NCI-H1694 (cell line): ENCODE data around the gene CASKIN2.

Experiments used
- DNase-seq: peaks from one replicate; lab custom pipeline; 2025; lab: John Stamatoyannopoulos, UW

Gene CASKIN2, protein sequence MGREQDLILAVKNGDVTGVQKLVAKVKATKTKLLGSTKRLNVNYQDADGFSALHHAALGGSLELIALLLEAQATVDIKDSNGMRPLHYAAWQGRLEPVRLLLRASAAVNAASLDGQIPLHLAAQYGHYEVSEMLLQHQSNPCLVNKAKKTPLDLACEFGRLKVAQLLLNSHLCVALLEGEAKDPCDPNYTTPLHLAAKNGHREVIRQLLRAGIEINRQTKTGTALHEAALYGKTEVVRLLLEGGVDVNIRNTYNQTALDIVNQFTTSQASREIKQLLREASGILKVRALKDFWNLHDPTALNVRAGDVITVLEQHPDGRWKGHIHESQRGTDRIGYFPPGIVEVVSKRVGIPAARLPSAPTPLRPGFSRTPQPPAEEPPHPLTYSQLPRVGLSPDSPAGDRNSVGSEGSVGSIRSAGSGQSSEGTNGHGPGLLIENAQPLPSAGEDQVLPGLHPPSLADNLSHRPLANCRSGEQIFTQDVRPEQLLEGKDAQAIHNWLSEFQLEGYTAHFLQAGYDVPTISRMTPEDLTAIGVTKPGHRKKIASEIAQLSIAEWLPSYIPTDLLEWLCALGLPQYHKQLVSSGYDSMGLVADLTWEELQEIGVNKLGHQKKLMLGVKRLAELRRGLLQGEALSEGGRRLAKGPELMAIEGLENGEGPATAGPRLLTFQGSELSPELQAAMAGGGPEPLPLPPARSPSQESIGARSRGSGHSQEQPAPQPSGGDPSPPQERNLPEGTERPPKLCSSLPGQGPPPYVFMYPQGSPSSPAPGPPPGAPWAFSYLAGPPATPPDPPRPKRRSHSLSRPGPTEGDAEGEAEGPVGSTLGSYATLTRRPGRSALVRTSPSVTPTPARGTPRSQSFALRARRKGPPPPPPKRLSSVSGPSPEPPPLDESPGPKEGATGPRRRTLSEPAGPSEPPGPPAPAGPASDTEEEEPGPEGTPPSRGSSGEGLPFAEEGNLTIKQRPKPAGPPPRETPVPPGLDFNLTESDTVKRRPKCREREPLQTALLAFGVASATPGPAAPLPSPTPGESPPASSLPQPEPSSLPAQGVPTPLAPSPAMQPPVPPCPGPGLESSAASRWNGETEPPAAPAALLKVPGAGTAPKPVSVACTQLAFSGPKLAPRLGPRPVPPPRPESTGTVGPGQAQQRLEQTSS (N-terminal part only)

DNA sequence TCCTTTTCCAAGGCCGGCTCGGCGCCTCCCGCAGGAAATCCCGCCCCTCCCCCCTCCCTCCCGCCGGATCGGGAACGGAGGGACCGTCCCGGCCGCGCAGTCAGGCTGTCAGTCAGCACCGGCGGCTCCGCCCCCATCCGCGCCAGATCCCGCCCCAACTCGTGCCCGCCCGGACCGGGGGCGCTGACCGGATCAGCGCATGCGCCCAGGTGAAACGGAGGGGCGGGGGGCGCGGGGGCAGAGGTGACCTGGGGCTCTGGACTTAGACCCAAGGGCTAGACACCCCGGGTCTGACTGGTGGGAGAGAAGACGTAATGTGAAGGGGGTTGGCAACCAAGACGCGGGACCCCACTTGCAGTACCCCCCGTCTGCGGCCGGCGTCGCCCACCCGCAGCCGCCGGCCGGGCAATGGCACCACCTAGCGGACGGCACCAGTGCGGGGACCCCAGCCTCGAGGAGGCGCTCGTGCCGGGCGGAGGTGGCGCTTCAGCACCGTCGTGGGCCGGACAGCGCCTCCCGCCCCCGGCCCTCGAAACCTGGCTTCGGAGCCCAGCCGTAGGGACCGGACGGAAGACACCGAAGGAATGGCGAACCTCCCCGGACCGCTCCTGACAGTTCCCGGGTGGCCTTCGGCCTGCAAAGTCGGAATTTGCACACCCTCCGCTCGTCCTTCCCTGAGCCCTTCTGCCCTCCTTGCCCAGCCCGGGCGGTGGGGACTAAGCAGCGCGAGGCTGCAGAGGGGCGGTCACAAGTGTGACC is at the start of gene CASKIN2:
Gene CASKIN2 (minus strand): TSS at position 42 of the 759 bp plus-strand sequence. CDS start 1,733 bp downstream, outside the sequence.
- DNase-seq = peak; percentile 69

DNA sequence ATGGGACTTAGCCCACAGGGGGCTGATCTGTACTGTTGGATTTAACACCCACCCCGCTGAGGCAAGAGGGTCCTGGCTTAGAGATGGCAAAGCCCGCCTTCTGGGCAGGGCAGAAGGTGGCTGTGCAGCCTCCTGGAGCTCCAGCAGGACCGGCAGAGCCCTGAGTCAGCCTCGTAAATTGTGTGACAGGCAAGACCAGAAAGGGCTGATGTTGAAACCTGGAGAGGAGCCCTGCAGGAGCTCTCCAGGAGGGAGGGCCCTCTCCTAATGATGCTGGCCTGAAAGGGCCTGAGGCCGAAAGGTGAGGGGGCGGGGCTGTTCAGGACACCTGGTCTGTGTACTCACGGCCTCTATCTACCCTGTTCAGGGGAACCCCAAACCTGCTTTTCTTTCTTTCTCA is 49.7 kb upstream of the CASKIN2 start:
- no peak for DNase-seq

- no peak for DNase-seq
Measured at GRCh38 chr17:75564195-75564594, 48.9 kb upstream of the CASKIN2 start.

DNA sequence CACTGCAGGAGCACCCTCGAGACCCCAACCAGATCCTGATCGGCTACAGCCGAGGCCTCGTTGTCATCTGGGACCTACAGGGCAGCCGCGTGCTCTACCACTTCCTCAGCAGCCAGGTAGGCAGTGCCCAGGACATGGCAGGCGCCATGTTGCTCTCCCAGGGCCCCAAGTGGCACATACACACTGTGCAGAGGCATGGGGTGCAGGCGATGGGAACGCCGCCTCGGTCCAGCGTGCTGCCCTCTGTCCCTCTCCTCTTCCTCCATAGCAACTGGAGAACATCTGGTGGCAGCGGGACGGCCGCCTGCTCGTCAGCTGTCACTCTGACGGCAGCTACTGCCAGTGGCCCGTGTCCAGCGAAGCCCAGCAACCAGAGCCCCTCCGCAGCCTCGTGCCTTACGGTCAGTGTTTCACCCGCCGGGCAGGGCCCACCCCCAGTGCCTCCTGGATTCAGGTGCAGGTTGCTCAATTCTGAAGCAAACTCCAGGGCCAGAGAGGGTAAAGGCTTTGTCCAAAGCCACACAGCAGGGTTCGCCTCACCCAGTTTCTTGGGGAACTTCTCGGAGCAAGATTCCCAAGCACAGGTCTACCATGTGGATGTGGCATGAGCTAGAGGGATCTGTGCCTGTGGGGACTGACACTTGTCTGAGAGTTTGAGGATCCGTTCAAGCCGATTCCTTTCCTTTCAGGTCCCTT is 47.9 kb upstream of the CASKIN2 start:
- no peak for DNase-seq

DNA sequence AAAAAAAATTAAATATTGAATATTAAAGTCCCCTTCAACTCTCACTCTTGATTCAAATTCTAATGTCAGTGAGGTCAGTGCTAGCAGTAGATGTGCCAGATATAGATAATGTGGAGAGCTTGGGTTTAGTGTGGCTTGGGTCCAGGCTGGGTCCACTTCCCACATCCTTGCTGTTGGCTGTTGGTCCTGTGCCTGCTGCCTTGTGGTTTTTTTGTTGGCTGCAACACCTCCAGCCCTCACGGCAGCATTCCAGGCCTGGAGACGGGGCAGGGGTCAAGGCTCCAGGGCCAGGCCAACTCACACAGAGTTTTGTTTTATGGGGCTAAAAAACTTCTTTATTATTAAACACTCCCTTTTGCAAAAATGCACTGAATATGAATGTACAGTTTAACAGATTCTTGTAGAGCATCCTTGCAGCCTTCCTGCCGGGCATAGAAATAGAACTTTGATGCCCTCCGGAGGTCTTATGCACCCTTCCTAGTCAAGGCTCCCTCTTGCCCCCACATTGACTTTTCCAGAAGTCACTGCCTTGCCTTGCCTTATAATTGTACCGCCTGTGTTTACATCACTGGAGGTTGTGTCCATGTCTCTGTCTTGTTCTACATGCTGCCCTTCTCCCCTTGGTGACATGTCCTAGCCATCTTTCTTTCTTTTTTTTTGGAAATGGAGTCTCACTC is 46.7 kb upstream of the CASKIN2 start:
- no peak for DNase-seq

- no peak for DNase-seq
Measured at GRCh38 chr17:75559958-75560533, 44.7 kb upstream of the CASKIN2 start.

GRCh38 chr17:75558666-75559530 is 43.6 kb upstream of the CASKIN2 start:
- DNase-seq = no peak

- no peak for DNase-seq
Measured at GRCh38 chr17:75557852-75558665, 42.7 kb upstream of the CASKIN2 start.

DNA sequence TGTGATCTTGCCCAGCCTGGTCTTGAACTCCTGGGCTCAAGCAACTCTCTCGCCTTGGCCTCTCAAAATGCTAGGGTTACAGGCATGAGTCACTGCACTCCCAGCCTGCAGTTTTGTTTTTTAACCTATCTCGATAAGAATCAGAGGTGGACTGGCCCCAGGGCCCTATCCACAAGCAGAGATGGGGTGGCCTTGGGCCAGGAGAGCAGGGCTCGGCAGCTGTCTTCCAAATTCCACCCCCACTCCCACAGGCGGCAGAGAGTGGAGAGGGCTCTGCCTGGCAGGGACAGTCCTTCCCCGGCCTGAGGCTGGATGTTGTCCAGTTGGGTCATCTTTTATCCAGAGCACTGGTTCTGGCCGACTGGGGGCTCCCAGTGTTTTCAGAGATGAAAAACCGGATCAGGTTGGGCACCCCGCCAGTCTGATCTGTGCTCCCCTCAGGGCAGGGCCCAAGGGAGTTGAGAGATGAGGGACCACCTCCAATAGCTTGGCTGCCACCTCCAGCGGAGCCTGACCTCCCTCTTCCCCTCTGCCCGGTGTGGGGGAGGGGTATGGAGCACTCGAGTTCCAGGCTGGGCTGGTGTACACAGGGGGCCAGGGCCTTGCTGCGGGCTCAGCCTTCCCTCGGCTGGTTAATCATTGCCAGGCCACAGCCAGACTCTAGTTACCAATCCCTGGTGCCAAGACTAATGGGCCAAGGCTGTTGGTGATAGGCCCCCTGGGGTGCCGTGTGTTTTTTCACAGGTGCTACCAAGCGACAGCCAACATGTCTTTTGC is 41.9 kb upstream of the CASKIN2 start:
- no peak for DNase-seq

DNA sequence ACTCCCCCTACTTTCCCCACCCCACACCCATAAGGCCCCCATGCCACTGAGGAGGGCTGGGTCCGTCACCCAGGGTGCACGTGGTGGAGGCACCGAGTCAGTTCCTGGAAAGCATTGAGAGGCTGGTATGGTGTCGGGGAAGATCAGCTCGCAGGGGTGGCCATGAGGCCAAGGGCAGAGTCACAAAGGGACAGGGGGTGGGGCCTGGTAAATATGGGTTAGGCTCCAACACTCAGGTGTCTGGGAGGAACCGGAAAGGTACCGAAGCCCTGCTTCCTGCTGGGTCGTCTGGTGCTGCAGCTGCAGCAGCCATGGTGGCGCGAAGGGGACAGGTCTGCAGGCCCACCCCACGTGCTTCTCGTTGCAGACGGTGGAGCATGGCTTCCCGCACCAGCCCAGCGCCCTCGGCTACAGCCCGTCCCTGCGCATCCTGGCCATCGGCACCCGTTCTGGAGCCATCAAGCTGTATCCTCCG is 40.4 kb upstream of the CASKIN2 start:
- no peak for DNase-seq

DNA sequence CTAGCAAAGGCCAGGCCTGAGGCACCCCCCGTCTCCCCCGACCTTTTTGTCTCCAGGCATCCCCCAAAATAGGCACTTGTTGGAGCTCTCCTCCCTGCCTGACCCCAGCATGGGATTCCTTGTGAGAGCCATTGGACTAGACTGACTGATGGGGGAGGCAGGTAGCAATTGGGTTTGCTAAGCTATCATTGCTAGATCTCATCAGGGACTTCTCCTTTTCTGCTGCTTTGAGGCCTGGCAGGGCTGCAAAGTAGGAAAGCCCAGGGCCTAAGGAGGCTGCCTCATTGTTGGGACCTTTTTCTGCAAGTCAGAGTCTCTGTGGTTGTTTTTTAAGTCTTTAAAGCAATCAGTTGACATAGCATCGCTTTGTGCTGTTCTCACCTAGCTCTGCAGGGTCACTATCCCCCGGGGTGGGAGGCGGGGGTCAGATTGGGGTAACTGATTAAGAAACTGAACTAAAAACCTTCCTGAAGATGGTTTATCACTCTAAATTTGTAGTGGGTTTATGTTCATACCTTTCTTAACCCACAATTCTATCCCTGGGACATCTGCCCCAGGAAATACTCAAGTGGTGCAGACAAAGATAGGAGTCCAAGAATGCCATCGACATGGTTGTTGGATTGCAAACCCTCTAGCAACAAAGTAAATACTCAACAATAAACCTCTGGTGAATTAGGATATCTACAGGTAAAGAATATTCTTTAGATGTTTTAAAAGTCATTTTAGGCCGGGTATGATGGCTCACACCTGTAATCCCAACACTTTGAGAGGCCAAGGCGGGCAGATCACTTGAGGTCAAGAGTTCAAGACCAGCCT is 38.2 kb upstream of the CASKIN2 start:
- DNase-seq = no peak

- DNase-seq = no peak
Measured at GRCh38 chr17:75552425-75553294, 37.3 kb upstream of the CASKIN2 start.

- DNase-seq = no peak
Measured at GRCh38 chr17:75551266-75551665, 35.9 kb upstream of the CASKIN2 start.

DNA sequence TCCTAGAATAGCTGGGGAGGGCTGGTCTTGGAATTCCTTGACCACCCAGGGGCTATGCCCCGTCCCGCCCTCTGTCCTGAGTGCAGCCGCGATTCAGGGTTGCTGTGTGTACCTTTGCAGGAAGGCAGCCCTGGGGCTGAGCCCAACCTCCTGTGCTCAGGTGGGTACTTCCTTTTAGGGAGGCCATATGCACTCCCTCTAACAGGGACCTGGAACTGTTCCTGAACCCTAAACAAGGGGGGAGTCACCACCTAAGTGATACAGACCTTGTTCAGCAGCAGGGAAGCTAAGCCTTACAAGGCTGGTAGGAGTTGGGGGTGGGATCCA is 34.8 kb upstream of the CASKIN2 start:
- no peak for DNase-seq
